Measurements from ENCODE around the gene MISP3.

MISP3 gene

GRCh38 chr19:14102756-14103155, 30.2 kb downstream of the MISP3 start:
- DNase-seq (ENCODE audit: low spot score) = no peak

GRCh38 chr19:14103310-14103709, 30.7 kb downstream of the MISP3 start:
- DNase-seq (ENCODE audit: low spot score) = no peak

DNA sequence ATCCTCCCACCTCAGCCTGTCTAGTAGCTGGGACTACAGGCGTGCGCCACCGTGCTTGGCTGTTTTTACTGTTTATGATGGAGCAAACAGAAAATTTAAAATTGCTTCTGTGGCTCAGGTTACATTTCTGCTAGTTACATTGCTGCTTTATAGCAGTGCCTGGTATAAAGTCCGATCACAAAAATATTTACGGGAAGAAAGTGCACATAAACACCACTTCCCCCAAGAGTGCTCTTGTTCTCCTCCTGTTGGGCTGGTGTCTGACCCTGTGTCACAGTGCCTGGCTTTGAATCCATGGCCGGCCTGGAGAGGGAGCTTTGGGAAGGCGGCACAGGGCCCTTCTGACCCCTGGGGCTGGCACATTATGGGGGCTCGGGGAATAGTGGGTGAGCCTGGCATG, 33.1 kb downstream of the MISP3 start:
- no peak for DNase-seq (ENCODE audit: low spot score)

- no peak for DNase-seq (ENCODE audit: low spot score)
Measured at GRCh38 chr19:14106840-14107239, 34.3 kb downstream of the MISP3 start.

DNA sequence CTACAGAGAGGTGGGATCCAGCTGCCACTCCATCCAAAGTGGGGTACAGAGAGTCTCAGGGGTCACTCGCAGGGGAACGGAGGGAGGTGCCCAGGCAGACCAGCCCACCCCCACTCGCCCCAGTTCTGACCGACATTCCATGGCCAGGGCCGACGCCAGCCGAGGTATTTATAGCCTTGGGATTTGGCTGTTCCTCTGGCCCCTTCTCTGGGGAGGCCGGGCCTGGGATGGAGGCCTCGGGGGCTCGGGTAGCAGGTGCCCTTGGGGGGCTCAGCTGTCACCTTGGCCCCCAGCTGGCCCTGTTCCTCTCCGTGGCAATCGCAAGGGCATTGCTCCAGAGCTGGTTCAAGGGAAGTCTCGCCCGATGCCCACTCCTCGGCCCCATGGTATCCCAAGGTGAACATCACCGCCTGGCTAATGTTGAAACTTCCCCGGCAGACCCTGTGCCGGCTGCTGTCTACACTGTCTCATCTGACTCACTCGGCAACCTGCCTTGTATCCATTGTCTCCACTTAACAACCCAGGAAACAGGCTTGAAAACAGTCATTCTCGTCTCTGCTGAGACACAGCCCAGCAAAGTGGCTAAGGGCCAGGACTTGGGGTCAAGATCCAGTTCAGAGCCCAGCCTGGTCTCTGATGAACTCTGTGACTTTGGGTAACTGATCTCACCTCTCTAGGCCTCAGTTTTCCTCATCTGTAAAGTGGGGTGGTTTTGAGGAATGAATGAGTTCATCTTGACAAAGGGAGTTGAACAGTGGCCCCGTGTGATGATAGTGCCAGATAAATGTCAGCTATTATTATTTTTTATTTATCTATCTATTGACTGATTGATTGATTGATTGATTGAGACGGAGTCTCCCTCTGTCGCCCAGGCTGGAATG, 35.2 kb downstream of the MISP3 start:
- DNase-seq (ENCODE audit: low spot score) = no peak

- DNase-seq (ENCODE audit: low spot score) = no peak
Measured at GRCh38 chr19:14110650-14111049, 38.1 kb downstream of the MISP3 start.

- DNase-seq (ENCODE audit: low spot score) = no peak
Measured at GRCh38 chr19:14111486-14111885, 38.9 kb downstream of the MISP3 start.

DNA sequence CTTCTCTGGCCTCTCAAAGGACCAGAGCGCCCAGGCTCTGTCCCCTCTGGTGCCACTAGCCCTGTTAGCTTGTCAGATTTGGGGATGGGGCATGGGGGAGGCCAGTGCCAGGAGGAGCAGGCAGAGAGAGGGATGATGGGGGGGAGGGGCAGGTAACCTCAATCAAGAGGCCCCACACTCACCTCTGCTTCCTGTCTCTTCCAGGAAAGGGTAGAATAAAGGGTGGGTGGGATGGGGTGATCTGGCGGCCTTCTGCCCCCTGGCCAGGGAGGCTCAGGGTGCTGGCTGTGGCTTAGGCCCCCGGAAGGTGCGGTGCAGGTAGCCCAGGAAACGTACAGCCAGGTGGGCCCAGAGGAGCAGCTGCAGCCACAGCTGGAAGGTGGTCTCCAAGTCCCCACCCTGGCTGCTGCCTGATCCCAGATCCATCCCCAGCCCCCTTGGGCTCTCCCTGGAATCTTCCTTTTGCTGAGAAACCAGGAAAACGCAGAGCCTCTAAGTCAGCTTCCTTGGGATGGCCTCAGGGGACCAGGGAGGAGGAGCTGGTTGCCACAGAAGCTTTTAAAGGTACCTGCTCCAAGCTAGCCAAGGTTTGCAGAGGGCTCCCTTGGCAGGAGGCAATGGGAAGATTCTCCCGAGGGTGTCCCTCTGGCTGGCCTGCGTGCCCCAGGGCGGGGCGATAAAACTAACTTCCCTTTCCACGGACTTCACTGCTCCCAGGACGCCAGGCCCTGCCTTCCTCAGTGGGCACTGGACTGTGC, 39.6 kb downstream of the MISP3 start:
- DNase-seq (ENCODE audit: low spot score) = no peak

GRCh38 chr19:14112809-14113385, 40.3 kb downstream of the MISP3 start:
- no peak for DNase-seq (ENCODE audit: low spot score)

- DNase-seq (ENCODE audit: low spot score) = peak; percentile 31
Measured at GRCh38 chr19:14113762-14114414, 41.3 kb downstream of the MISP3 start.

DNA sequence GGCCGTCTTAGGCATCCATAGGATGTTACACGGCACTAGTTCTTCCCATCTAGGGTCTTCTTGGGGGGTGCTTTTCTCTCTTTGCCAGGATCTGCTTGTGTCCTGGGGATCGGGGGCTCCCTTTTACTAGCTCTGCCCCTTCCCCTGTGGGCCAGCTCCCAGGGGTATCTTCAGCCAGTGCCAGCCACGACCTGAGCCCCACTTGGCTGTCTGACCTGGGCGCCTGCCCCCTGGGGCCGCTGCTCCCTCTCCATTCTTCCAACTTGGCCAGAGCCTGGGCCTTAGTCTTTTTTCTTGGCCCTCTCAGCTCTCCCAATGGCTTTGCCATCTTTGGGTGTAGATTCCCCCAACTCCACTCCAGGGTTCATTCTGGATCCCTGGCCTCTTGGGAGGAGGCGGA, 41.9 kb downstream of the MISP3 start:
- no peak for DNase-seq (ENCODE audit: low spot score)

DNA sequence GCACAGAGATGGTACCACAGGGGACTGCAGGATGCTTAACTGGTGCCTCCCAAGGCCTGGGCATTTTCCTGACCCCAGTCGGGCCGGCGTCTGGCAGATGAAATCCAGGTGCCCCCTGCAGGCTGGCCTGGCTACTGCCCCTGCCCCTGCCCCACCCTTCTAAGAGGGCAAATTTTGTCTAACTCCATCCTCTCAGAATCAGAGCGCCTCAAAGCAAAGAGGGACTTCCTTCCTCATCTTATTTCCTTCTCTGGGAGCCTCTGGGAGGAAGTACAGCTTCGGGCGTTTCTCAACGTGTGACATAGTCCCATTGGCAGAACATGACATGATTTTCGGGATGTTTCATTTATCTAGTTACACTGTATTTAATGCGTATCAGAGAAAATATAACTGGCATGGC, 42.3 kb downstream of the MISP3 start:
- peak; percentile 53 for DNase-seq (ENCODE audit: low spot score)

DNA sequence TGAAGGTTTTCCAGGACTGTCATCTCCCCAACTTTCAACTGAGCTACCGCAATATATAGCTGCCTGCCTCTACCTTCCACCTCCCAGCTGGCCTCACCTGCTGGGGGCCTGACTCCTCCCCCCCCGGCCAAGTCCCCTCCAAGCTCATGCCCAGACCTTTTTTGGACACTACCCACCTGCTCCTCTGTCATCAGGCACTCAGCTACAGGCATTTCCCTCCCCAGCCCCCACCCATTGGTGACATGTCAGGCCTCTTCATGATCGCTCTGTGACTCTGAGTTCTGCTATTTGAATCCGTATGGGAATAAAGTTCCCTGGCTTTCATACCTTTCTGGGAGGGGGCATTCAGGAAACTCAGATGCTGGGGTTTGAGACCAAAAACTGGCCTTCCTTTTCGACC, 43.2 kb downstream of the MISP3 start:
- DNase-seq (ENCODE audit: low spot score) = no peak

DNA sequence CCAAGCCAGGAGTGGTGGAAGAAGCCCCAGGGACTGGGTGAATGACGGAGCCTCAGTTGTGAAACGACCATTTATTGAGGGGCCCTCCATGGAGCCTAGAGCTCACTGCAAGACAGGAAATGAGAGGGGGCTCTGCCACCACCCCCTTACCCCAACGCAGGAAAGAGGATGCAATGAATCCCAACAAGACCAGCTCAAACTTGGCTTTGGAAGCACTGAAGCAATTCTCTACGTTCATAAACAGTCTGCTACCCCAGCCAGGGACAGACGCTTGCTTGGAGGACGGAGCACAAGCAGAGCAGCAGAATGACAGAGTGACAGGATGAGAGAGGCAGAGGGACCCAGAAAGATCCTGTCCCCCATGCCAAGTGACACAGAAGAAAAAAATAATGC, 43.9 kb downstream of the MISP3 start:
- no peak for DNase-seq (ENCODE audit: low spot score)

- DNase-seq (ENCODE audit: low spot score) = peak; percentile 1
Measured at GRCh38 chr19:14116918-14117578, 44.5 kb downstream of the MISP3 start.

GRCh38 chr19:14117668-14118164, 45.1 kb downstream of the MISP3 start, which contains the start of gene PRKACA:
Gene PRKACA, minus strand, starts transcription at chr19:14117762. Its CDS starts 215 bp downstream, at chr19:14117547.
- peak; percentile 99 for DNase-seq (ENCODE audit: low spot score)

DNA sequence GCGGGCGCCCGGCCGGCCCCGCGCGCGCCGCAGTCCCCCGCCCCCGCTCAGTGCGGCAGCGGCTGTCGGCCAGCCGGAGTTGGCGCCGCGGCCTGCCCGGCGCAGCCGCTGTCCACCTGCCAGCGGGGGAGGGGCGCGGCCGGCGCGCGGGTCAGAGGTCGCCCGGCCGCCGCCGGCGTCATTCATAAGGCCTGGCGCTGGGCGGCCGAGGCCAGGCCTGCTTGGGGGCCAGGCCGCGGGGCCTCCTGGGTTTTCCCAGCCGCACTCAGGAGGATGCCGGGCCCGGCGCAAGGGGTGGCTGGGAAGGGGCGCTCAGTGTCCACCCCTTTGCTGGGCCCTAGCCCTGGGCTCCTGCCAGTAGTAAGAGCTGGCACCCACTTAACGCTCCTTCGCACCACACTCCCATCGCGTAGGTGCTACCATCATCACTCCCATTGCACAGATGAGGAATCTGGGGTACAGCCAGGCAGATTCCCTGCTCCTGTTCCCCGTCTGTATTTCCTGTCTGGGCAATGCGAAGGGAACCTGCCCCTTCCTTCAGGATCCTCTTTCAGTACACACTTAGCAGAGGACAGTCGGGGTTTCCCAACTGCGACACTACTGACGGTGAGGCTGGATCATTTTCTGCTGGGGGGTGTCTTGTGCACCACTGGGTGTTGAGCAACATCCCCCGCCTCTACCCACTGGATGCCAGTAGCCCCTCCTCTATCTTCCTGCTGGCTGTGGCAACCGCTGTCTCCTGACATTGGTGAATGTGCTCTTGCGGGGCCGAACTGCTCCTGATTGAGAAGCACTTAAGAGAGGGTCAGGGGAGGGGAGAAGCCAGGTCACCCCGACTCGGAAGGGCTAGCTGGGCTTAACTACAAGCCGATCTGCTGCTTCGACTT, 45.8 kb downstream of the MISP3 start:
- peak; percentile 25 for DNase-seq (ENCODE audit: low spot score)

DNA sequence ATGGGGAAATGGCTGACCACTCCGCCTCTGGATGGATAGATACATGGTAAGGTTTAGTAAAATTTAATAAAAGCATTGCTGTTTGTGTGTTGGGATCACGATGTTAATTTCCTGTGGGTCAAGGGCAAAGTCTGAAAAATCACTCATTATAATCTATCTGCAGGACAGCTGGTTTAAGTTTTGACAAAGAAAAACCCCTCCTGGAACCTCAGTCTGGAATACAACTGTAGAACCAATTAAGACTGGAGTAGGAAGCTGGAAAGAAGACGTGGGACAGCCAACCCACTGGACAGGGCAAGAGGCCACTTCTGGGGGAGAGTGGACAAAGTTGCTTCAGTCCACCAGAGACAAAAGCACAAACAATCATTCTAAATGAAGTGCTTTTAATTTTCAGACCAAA, 46.6 kb downstream of the MISP3 start:
- DNase-seq (ENCODE audit: low spot score) = no peak

DNA sequence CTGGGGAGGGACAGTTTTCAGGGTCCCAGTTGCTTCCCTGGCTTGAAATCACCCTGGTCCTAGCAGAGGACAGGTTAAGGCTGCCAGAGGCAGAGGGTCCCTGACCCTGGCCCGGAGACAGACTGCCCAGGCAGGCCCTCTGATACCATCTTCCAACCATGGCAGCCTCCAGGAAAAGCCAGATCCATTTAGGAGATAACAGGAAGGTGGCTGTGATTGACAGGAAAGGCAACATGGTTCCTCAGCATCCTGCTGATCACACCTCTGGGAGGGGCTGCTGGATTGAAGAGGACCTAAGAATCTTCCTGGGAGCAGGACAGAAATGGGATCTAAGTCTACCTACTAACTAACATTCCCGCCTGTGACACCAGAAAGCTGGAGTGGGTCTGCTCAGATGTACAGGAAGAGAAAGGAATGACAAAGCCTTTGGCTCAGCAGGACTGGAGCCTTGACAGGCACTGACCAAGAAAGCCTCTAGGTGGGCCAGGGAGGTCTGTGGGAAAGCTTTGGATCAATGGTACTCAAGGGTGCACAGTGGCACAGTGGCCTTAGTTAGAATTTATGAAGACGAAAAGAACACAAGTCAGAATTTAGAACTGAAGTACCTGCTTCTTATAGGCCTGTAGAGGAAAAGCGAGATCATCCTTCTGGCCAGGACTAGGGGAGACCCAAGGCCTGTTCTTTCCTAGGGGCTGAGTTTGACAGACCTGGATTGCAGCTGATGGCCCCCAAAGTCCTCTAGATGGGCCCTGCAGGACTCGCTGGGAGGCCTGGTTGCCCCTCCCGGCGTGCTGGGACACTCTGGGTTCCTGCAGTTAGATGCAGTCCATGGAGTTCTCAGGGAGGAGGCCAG, 47.3 kb downstream of the MISP3 start:
- no peak for DNase-seq (ENCODE audit: low spot score)

- DNase-seq (ENCODE audit: low spot score) = no peak
Measured at GRCh38 chr19:14120497-14120780, 47.9 kb downstream of the MISP3 start.
